Erythroblast (primary cell): Measurements from ENCODE around the gene ULK4.
A peak's percentile ranks its signal among the peaks of the same experiment; 100 is the strongest.

Experiments
- GATA1 ChIP-seq: IDR thresholded peaks from 2 replicates; pipeline ENCODE4 v1.6.1; 2011; ENCODE audit warnings: low read depth, mild to moderate bottlenecking, control low read depth, low read length, moderate library complexity
- POLR2A ChIP-seq: IDR thresholded peaks from 2 replicates; pipeline ENCODE4 v1.6.1; 2011; ENCODE audit warnings: mild to moderate bottlenecking, low read length

DNA sequence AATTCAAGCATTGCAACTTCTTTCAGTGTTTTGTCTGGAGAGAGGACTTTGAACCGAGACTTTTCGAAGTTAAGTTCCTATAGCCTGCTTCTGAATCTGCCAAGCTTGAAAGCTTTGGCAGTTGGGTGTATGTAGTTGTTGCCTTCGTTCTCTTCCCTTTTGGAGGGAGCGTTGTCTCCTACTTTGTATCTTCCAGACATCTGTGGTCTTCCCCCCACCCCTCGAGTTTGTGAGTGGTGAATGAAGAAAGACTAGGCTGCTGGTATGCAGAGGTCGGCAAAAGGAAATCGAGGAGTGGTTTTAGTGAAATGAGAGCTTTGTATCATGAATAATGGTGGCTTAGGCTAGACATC lies 761.3 kb downstream of the ULK4 start:
- TF ChIP-seq POLR2A (peak; percentile 29), GATA1 (no peak)
